H1 (cell line): ENCODE data around the gene REM2. TPM values are rescaled to one million over a fixed set of nuclear protein-coding genes. Genes with fewer than 3 reads are reported as not detected.

Experiments
- CTCF ChIA-PET: fragments of 300-600 bp; sonication (Branson Sonifier 250); formaldehyde crosslinking; loops from one replicate; lab custom pipeline; 2021; ENCODE audit not compliant: partially characterized antibody; lab: Charles Lee
- POLR2A ChIA-PET: fragments of 300-600 bp; sonication (Branson Sonifier 250); formaldehyde crosslinking; loops from one replicate; lab custom pipeline; 2021; ENCODE audit warnings: inconsistent platforms; ENCODE audit not compliant: partially characterized antibody; lab: Charles Lee
- DNase-seq, 2 experiments: peaks; one replicate each; pipeline versions ENCODE4 v3.0.0 to v3.0.0-alpha.2; 2010 to 2022; ENCODE audit warnings: low spot score in 2 of 2, low read depth in 1 of 2, mixed read lengths in 1 of 2
- FAIRE-seq: peaks from 2 replicates; lab custom pipeline; 2011; peaks lifted over from hg19 to GRCh38; lab: Jason Lieb, UNC
- H2AFZ ChIP-seq: 2 replicates; pipeline ENCODE4 v1.8.1; 2012; ENCODE audit warnings: low read length, inconsistent platforms
- H2AK5ac ChIP-seq: 2 replicates; pipeline ENCODE4 v1.6.1; 2013; ENCODE audit warnings: low read depth, low read length
- H2BK120ac ChIP-seq: replicated peaks from 2 replicates; pipeline ENCODE3; 2013; ENCODE audit warnings: low read depth, low read length, inconsistent platforms
- H2BK12ac ChIP-seq: 2 replicates; pipeline ENCODE4 v1.6.1; 2013; ENCODE audit warnings: low read depth, low read length
- H2BK15ac ChIP-seq: 2 replicates; pipeline ENCODE4 v1.6.1; 2013; ENCODE audit warnings: low read length
- H2BK20ac ChIP-seq: 2 replicates; pipeline ENCODE4 v1.6.1; 2013; ENCODE audit warnings: low read length
- H2BK5ac ChIP-seq: 2 replicates; pipeline ENCODE4 v1.6.1; 2013; ENCODE audit warnings: low read depth, low read length
- H3K14ac ChIP-seq: 2 replicates; pipeline ENCODE4 v1.6.1; 2013; ENCODE audit warnings: inconsistent platforms; ENCODE audit not compliant: insufficient read length
- H3K18ac ChIP-seq: 2 replicates; pipeline ENCODE4 v1.6.1; 2013; ENCODE audit warnings: low read length; ENCODE audit errors: extremely low read depth
- H3K23ac ChIP-seq: 2 replicates; pipeline ENCODE4 v1.6.1; 2013; ENCODE audit warnings: inconsistent platforms; ENCODE audit not compliant: insufficient read length
- H3K23me2 ChIP-seq: 2 replicates; pipeline ENCODE4 v1.6.1; 2013; ENCODE audit warnings: low read depth, low read length
- H3K27ac ChIP-seq: 2 replicates; pipeline ENCODE4 v1.6.1; 2011; ENCODE audit warnings: low read depth, low read length, inconsistent platforms
- H3K27me3 ChIP-seq, 4 experiments: replicated peaks in 1 of 4; 1 replicate in 1 of 4; 2 replicates in 3 of 4; pipeline versions ENCODE4 v1.6.1 to v1.8.1; 2011 to 2013; ENCODE audit warnings: low read length in 3 of 4, mild to moderate bottlenecking in 3 of 4, inconsistent platforms in 2 of 4, mixed read lengths in 2 of 4, moderate library complexity in 1 of 4; ENCODE audit not compliant: control insufficient read depth in 3 of 4, insufficient read depth in 3 of 4; ENCODE audit errors: extremely low read depth in 1 of 4
- H3K36me3 ChIP-seq, 4 experiments: 2 replicates each; pipeline versions ENCODE4 v1.6.1 to v1.8.1; 2011 to 2013; ENCODE audit warnings: mild to moderate bottlenecking in 4 of 4, low read length in 3 of 4, moderate library complexity in 2 of 4, control low read depth in 1 of 4, inconsistent platforms in 1 of 4; ENCODE audit not compliant: insufficient read depth in 4 of 4, control insufficient read depth in 2 of 4
- H3K4ac ChIP-seq: replicated peaks from 2 replicates; pipeline ENCODE3; 2013; ENCODE audit warnings: low read length, low read depth, mixed read lengths, inconsistent platforms; ENCODE audit not compliant: insufficient read length
- H3K4me1 ChIP-seq, 4 experiments: replicated peaks in 1 of 4; 1 replicate in 1 of 4; 2 replicates in 3 of 4; pipeline versions ENCODE4 v1.6.1 to v1.8.1; 2011 to 2013; ENCODE audit warnings: low read length in 3 of 4, inconsistent platforms in 2 of 4, mixed read lengths in 1 of 4; ENCODE audit not compliant: insufficient read depth in 4 of 4, control insufficient read depth in 3 of 4
- H3K4me2 ChIP-seq, 2 experiments: 2 replicates each; pipeline versions ENCODE4 v1.6.1 to v1.8.1; 2011 to 2013; ENCODE audit warnings: low read depth in 2 of 2, low read length in 2 of 2, control low read depth in 1 of 2, inconsistent platforms in 1 of 2, mild to moderate bottlenecking in 1 of 2; ENCODE audit not compliant: insufficient read depth in 1 of 2
- H3K4me3 ChIP-seq, 4 experiments: fragments of 200-600, 300-600 bp in 1 of 4; sonication (generic), shearing (Covaris generic), sonication (Bioruptor Twin) in 1 of 4; 2 replicates each; pipeline versions ENCODE4 v1.5.1 to v1.8.1; 2011 to 2016; ENCODE audit warnings: low read length in 4 of 4, low read depth in 3 of 4, control low read depth in 2 of 4, inconsistent platforms in 2 of 4, mild to moderate bottlenecking in 2 of 4, mixed read lengths in 1 of 4, moderate library complexity in 1 of 4; ENCODE audit not compliant: insufficient read depth in 2 of 4; ENCODE audit errors: extremely low read depth in 1 of 4
- H3K56ac ChIP-seq: replicated peaks from 2 replicates; pipeline ENCODE3; 2013; ENCODE audit warnings: low read depth, mild to moderate bottlenecking, mixed read lengths, low read length, inconsistent platforms; ENCODE audit not compliant: insufficient read length
- H3K79me1 ChIP-seq: 2 replicates; pipeline ENCODE4 v1.6.1; 2013; ENCODE audit warnings: low read depth, low read length, control low read depth
- H3K79me2 ChIP-seq, 2 experiments: 2 replicates each; pipeline versions ENCODE4 v1.6.1 to v1.8.1; 2012 to 2013; ENCODE audit warnings: low read length in 2 of 2, mild to moderate bottlenecking in 2 of 2, inconsistent platforms in 1 of 2; ENCODE audit not compliant: insufficient read depth in 2 of 2, control insufficient read depth in 1 of 2
- H3K9ac ChIP-seq, 4 experiments: replicated peaks in 1 of 4; 1 replicate in 1 of 4; 2 replicates in 3 of 4; pipeline versions ENCODE4 v1.6.1 to v1.8.1; 2011 to 2013; ENCODE audit warnings: low read depth in 3 of 4, low read length in 3 of 4, control low read depth in 2 of 4, mild to moderate bottlenecking in 2 of 4, moderate library complexity in 2 of 4, inconsistent platforms in 1 of 4; ENCODE audit errors: extremely low read depth in 1 of 4
- H3K9me3 ChIP-seq, 2 experiments: 2 replicates each; pipeline versions ENCODE4 v1.6.1 to v1.8.1; 2012 to 2013; ENCODE audit warnings: mild to moderate bottlenecking in 2 of 2, moderate library complexity in 2 of 2, control low read depth in 1 of 2, inconsistent platforms in 1 of 2, low read depth in 1 of 2, low read length in 1 of 2, mixed read lengths in 1 of 2; ENCODE audit not compliant: insufficient read depth in 2 of 2
- H4K20me1 ChIP-seq, 2 experiments: replicated peaks in 1 of 2; 2 replicates each; pipeline versions ENCODE3 to v1.8.1; 2011 to 2013; ENCODE audit warnings: inconsistent platforms in 2 of 2, low read length in 2 of 2, mild to moderate bottlenecking in 1 of 2; ENCODE audit not compliant: insufficient read depth in 2 of 2, control insufficient read depth in 1 of 2
- H4K5ac ChIP-seq: 2 replicates; pipeline ENCODE4 v1.6.1; 2013; ENCODE audit warnings: low read length, low read depth, mixed read lengths, inconsistent platforms; ENCODE audit not compliant: insufficient read length
- H4K8ac ChIP-seq: 2 replicates; pipeline ENCODE4 v1.8.0; 2013; ENCODE audit warnings: mild to moderate bottlenecking, moderate library complexity, low read length, inconsistent platforms; ENCODE audit not compliant: insufficient read depth; ENCODE audit errors: extremely low read depth
- H4K91ac ChIP-seq: replicated peaks from 2 replicates; pipeline ENCODE3; 2013; ENCODE audit warnings: low read length, mixed read lengths, inconsistent platforms; ENCODE audit not compliant: insufficient read length
- CBX5 ChIP-seq: fragments of 300-800, 300-1000 bp; sonication (generic); IDR thresholded peaks from 2 replicates; pipeline ENCODE4 v1.7.1; 2016; ENCODE audit warnings: antibody characterized with exemption, low read length, low read depth
- WGBS, 2 experiments: shearing (Covaris generic) in 1 of 2; methylation state at CpG; one replicate each; pipeline versions ENCODE4 v1.1.6 to v1.1.7; 2013 to 2015; ENCODE audit warnings: low lambda C conversion rate in 2 of 2, mixed read lengths in 2 of 2, inconsistent platforms in 1 of 2, low coverage in 1 of 2, missing lambda C conversion rate in 1 of 2; ENCODE audit not compliant: insufficient replicate concordance in 2 of 2, insufficient coverage in 1 of 2, insufficient read length in 1 of 2; ENCODE audit errors: extremely low coverage in 1 of 2, missing lambda C conversion rate in 1 of 2; 5-methylcytosine and 5-hydroxymethylcytosine counted together
- polyA plus RNA-seq, 7 experiments: library from polyadenylated mRNA; depleted of rRNA in 3 of 7; stranded (reverse) in 5 of 7; unstranded in 2 of 7; fragments of >200 nt in 5 of 7; fragments of 200-250 nt in 2 of 7; gene quantifications; 1 replicate in 5 of 7; 2 replicates in 1 of 7; 4 replicates in 1 of 7; pipeline versions ENCODE4 v1.2.1 to v1.2.3, GENCODE V29; 2011 to 2013; ENCODE audit warnings: missing spikeins in 2 of 7, mixed read lengths in 2 of 7
- total RNA-seq: library from RNA; stranded (reverse); fragmentation: NEBNext Ultra II Directional; extraction: Animal tissue kit (Norgen Biotek cat#: 25700); gene quantifications from 2 replicates; pipeline ENCODE4 v1.2.1, GENCODE V29; 2021

The REM2 gene
- total and polyA plus RNA-seq, 2 of the 8 experiments (the other 6 are each of a cell fraction or from before 2014, with no cell fraction given), result 1.00 to 1.1 TPM

GRCh38 chr14:22866874-22867273, 16.1 kb upstream of the REM2 start:
- POLR2A ChIA-PET, result interaction anchor here (0.9 to 1.5 kb wide), 4 partner anchors 14 to 100 kb away, joined by 3 to 4 read pairs (median 4); partner anchors contain the start of gene OXA1L
- H3K36me3 ChIP-seq, result no peaks in the 10 kb centered on the region
- no peak for TF ChIP-seq CBX5
- peaks cover 0 to 6% (median 4%) of the 10 kb centered on the region in 4 experiments; a peak in 3 of 7 replicates for H3K4me1 ChIP-seq
- 92% methylated on average over 5 of the region's 5 CpGs; no CpG with 5 or more reads in 1 of the 2 experiments for WGBS, 2 experiments
- no peaks in the 10 kb centered on the region for H3K79me1 ChIP-seq
- no peak overlapping the region for H3K9ac ChIP-seq
- H2BK15ac ChIP-seq, result no peak overlapping the region
- H3K18ac ChIP-seq, result no peak overlapping the region
- no peaks in the 10 kb centered on the region for H3K79me2 ChIP-seq
- no peak overlapping the region for H4K8ac ChIP-seq
- no peak overlapping the region for H3K4ac ChIP-seq
- CTCF ChIA-PET, result interaction anchor here (0.7 to 56.0 kb wide), 8 partner anchors 13 to 280 kb away, joined by 3 to 1562 read pairs (median 4); partner anchors contain the start of genes MMP14, MRPL52 and SLC7A7
- no peak overlapping the region for H3K27ac ChIP-seq
- H4K91ac ChIP-seq, result no peak overlapping the region
- H2BK12ac ChIP-seq, result no peak overlapping the region
- no peak overlapping the region for H3K23ac ChIP-seq
- H4K5ac ChIP-seq, result no peak overlapping the region
- H2BK20ac ChIP-seq, result no peak overlapping the region
- peaks cover 5% of the 10 kb centered on the region for H3K23me2 ChIP-seq
- no peak overlapping the region for H2BK5ac ChIP-seq
- H3K9me3 ChIP-seq, result no peaks in the 10 kb centered on the region
- H3K4me2 ChIP-seq, result no peak overlapping the region
- no peak for FAIRE-seq
- H3K14ac ChIP-seq, result no peak overlapping the region
- no peak for DNase-seq
- H3K4me3 ChIP-seq, result no peak overlapping the region
- no peaks in the 10 kb centered on the region for H3K27me3 ChIP-seq
- H2AFZ ChIP-seq, result no peak overlapping the region
- H4K20me1 ChIP-seq, result no peaks in the 10 kb centered on the region
- H2BK120ac ChIP-seq, result no peak overlapping the region
- 0 out of 2 replicates have a peak overlapping the region, but pooled peaks have one; percentile 70 for H2AK5ac ChIP-seq
- no peak overlapping the region for H3K56ac ChIP-seq
